EH (cell line): ENCODE data around the gene DBNL.
A peak's percentile ranks its signal among the peaks of the same experiment; 100 is the strongest.
"Not testable (repeated sequence)": the region's sequence is repeated elsewhere in the genome, so short reads cannot be mapped to it uniquely, and the experiment has no call there.

ENCODE experiments used
- DNase-seq: peaks from one replicate; pipeline ENCODE4 v3.0.0-alpha.2; 2015; ENCODE audit warnings: low read depth

Gene DBNL

GRCh38 chr7:44044315-44045225, at the start of gene DBNL:
TSS of gene DBNL (plus strand) at chr7:44044702. CDS start at chr7:44044738, 36 bp downstream.
- peak; percentile 91 for DNase-seq

- not testable (repeated sequence) for DNase-seq
These were observed 47.0 kb upstream of the DBNL start, which contains the start of gene SPDYE1 for GRCh38 chr7:43997532-43997931. TSS of gene SPDYE1 (plus strand) at chr7:43997897. CDS start at chr7:43999950, 2,053 bp downstream.

DNA sequence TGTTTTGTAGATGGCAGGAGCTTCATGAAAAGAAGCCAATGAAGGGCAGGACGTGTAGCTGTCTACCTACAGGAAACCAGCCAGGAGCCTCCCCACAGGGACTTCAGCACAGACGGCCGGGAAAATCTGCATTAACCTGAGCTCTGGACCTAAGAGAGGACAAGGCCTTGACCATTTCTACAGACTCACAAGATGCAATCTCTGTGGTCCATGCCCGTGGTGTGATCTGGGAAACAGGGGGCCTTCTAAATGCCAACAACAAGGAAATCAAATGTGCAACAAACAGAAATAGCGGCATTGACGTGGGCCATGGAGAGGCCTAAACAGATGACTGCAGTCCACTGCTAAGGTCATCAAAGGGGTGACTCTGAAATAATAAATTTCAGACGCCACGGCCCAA, 32.4 kb upstream of the DBNL start:
- DNase-seq: not testable (repeated sequence)

DNA sequence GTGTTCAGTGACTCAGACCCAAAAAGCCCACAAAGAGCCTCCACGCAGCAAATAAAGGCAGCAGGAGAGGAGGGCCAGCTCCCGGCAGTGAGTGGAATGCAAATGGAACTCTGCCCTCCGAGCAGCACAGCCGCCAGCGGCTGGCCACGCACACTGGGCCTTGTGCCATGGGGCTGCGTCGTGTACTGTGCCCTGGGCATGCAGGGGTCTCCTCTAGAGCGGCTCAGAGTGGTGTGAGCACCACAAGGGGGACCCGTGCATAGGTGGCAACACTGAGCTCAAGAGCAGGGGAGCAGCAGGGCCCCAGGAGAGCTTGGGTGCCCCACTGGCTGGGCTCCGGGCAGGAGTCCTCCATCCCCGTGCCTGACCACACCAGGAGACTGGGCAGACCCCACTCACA, 29.4 kb upstream of the DBNL start:
- DNase-seq: not testable (repeated sequence)

GRCh38 chr7:44018857-44019807, 25.4 kb upstream of the DBNL start:
- DNase-seq: peak; percentile 95

DNA sequence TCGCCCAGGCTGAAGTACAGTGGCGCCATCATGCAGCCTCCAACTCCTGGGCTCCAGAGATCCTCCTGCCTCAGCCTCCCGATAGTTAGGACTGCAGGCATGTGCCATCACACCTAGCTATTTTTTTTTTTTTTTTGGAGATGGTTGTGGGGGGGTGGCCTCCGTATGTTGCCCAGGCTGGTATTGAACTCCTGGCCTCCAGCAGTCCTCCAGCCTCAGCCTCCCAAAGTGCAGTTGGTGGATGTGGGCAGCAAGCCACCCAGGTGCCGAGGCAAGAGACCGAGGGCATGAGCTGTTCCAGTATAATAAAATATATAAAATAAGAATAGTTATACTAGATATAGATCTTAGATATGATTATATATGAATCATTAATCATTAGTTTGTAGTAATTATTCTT, 24.7 kb upstream of the DBNL start:
- not testable (repeated sequence) for DNase-seq

DNA sequence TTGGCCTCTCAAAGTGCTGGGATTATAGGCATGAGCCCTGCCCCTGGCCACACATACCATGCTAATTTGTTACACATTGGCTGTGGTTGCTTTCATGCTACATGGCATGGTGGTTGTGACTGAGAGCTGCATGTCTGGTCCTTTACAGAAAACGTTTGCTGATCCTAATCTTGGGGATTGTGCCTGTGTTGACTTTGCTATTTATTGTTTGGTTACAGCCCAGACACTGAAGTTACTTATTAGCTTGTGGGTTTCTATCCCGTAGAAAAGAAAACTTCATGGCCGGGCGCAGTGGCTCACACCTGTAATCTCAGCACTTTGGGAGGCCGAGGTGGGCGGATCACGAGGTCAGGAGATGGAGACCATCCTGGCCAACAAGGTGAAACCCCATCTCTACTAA, 22.4 kb upstream of the DBNL start:
- DNase-seq: not testable (repeated sequence)

- not testable (repeated sequence) for DNase-seq
These were observed 21.6 kb upstream of the DBNL start for GRCh38 chr7:44022796-44023467.

GRCh38 chr7:44029433-44029832, 15.1 kb upstream of the DBNL start:
- not testable (repeated sequence) for DNase-seq

DNA sequence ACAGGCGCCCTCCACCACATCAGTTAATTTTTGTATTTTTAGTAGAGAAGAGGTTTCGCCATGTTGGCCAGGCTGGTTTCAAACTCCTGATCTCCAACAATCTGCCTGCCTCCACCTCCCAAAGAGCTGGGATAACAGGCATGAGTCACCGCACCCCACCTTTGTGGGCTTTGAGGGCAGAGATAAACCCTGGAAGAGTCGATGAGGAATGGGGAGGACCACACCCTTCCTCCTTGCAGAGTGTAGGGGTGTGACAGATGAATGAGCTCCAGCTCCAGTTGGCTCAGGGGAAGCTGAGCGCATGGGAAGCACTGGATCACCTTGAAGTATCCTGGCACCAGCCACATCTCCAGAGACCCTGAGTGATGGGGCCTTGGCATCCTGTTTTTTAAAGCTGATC, 14.5 kb upstream of the DBNL start:
- not testable (repeated sequence) for DNase-seq

DNA sequence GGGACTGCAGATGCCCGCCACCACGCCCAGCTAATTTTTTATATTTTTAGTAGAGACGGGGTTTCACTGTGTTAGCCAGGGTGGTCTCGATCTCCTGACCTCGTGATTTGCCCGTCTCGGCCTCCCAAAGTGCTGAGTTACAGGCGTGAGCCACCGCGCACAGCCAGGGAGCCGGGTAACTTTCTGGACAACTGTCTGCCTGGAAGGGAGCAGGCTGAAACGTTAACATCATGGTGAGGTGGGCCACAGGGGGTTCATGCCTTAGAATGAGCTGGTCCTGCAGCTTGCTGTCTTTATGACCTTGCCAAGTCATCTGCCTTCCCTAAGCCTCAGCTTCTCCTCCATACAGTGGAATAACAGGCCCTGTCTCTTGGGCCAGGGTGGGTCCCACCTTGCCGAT, 13.2 kb upstream of the DBNL start:
- DNase-seq: not testable (repeated sequence)

GRCh38 chr7:44032031-44032430, 12.5 kb upstream of the DBNL start:
- DNase-seq: not testable (repeated sequence)

DNA sequence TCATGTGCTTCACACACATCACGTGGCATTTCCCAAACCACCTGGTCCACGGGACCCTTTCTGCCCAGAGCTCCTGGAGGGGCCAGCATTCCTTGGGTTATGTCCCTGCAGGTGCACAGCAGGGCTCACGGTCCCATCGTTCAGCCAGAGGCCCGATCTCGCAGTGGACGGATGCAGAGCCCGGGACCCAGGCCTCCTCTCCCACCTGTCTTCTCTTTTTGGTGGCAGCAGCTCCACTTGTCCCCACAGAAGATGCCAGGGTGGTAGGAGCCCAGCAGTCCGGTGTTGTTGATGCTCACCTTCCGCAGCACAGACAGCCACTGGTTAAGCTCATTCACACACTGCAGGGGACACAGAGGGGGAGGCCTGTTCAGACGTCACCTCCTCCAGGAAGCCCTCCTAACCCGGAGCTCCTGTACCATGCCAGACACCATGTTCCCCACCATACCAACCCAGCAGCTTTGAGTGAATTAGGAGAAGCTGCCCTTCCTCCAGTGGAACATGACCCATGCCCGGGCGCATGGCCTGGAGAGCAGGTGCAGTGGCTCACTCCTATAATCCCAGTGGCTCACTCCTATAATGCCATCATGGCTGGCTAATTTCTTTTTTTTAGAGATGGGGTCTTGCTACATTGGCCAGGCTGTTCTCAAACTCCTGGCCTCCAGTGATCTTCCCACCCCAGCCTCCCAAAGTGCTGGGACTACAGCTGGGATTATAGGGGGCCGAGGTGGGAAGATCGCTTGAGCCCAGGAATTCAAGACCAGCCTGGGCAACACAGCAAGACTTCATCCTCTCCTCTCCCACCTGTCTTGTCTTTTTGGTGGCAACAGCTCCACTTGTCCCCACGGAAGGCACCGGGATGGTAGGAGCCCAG, 10.3 kb upstream of the DBNL start:
- DNase-seq: not testable (repeated sequence)

GRCh38 chr7:44036364-44036763, 8.1 kb upstream of the DBNL start:
- DNase-seq: peak; percentile 56

DNA sequence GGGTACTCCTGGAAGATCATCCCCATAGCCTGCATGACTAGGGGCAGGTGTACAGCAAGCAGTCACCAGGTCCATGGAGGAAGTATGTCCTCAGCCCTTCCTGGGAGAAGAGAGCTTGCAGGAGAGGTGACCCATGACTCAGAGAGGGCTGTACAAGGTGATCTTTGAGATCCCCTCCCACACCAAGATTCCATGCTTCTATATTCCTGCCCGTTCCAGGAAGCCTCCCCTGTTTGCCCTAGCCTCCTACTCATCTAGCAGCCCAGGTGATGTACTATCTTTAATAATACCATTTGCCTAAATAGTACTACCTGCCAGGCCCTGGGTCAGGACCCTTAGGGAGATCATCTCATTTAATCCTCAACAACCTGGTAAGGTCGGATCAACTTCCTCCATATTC, 6.6 kb upstream of the DBNL start:
- DNase-seq: not testable (repeated sequence)

DNA sequence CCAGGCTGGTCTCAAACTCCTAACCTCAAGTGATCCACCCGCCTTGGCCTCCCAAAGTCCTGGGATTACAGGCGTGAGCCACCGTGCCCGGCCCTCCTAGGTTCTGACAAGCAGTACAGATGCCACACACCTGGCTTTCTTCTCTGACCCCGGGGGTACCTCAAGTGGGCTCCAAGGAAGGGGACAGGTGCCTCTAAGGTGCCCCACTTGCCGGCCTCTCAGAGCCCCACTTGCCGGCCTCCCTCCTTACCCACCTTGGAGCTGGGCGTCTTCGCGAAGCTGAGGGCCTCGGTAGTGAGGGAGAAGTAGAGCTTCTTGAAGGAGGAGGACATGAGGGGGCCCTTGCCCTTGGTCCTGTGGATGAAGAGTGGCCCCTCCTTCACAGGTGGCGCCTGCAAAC, 5.9 kb upstream of the DBNL start:
- not testable (repeated sequence) for DNase-seq

- peak; percentile 64 for DNase-seq
These were observed 5.4 kb upstream of the DBNL start for GRCh38 chr7:44038961-44039558.

DNA sequence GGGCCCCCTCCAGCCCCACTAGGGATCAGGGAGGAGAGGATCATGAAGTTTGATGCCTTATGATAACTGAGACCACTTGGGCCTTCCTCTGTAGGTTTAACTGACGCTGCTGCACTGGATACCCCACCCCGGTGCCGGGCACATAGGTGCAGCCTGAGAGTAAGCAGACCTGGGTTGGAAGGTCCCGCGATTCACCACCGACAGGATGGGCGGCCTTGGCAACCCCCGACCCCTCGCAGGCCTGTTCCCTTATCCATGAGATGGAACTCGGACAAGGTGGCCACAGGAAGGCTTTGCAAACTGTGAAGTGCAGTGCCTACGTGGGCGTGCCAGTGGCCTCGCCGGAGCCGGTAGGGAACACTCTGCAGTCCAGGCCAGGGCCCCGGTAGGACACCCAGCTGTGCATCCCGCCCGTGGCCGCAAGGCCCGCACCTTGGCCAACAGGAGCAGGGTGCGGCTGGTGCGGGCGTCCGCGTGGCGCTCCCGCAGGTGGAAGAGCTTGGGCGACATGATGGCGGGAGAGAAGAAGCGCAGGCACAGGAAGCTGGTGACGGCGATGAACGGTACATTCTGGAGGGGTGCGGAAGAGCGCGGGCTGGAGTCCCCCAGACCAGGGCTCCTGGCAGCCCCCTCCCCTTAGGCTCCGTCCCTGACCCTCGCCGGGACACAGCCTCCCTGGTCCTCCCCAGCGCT, 4.6 kb upstream of the DBNL start:
- DNase-seq: not testable (repeated sequence)

DNA sequence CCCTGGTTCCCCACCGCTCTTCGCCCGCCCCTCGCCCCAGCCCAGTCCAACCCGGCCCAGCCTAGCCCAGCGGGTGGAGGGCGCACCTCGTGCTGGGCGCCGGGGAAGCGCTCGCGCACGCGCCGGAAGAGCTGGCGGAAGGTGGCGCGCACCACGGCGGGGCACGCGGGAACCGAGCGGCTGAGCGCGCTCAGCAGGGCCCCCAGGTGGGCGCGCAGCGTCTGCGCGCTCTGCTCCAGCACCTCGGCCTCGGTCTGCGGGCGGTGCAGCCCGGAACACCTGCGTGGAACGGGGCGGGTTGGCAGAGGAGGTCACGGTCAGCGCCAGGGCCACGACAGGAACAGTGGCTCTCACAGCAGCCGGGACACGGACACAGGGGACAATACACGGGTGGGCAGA, 4.0 kb upstream of the DBNL start:
- DNase-seq: not testable (repeated sequence)

DNA sequence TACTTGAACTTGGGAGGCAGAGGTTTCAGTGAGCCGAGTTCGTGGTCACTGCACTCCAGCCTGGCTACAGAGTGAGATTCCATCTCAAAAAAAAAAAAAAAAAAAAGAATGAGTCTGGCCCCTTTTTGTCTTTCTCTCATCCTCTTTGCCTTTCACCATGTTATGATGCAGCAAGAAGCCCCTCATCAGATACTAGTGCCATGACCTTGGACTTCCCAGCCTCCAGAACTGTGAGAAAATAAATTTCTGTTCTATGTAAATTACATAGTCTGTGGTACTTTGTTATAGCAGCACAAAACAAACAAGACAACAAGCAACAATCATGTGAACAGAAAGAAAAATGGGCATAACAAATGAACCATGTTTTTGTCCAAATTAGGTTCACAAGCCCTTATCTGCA, 2.3 kb upstream of the DBNL start:
- no peak for DNase-seq
